ENCODE results near the gene MAML3.

DNA sequence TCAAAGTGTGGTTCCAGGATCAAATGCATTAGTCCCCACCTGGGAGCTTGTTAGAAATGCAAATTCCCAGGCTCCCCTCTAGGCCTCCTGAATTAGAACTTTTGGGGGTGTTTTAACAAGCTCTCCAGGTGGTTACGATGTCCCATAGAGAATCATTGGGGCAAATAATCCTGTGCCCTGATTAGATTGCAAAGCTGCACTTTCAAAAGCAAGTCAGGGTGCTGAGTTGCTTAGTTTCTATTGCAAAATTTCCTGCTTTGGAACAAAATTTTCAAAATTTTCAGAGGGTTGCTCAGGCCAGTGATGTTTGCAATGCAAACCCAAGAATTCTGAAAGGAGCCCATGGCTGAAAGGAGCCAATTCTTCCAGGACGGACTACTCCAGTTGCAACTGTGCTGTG lies 417.3 kb downstream of the MAML3 start:
- TF ChIP-seq, protein P1, sequence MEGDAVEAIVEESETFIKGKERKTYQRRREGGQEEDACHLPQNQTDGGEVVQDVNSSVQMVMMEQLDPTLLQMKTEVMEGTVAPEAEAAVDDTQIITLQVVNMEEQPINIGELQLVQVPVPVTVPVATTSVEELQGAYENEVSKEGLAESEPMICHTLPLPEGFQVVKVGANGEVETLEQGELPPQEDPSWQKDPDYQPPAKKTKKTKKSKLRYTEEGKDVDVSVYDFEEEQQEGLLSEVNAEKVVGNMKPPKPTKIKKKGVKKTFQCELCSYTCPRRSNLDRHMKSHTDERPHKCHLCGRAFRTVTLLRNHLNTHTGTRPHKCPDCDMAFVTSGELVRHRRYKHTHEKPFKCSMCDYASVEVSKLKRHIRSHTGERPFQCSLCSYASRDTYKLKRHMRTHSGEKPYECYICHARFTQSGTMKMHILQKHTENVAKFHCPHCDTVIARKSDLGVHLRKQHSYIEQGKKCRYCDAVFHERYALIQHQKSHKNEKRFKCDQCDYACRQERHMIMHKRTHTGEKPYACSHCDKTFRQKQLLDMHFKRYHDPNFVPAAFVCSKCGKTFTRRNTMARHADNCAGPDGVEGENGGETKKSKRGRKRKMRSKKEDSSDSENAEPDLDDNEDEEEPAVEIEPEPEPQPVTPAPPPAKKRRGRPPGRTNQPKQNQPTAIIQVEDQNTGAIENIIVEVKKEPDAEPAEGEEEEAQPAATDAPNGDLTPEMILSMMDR (IDR thresholded peaks at IDR 0.05 in 8 of 11, conservative IDR thresholded peaks at IDR 0.05 in 3 of 11), result no peak
- TF ChIP-seq POLR2A (IDR thresholded peaks at IDR 0.05), result no peak

All from spleen (tissue), 7 donors.